Spleen (tissue), 7 donors: Measurements from ENCODE around the gene NRL.
"Not testable (repeated sequence)": the region's sequence is repeated elsewhere in the genome, so short reads cannot be mapped to it uniquely, and the experiment has no call there.

ENCODE experiments used
- POLR2AphosphoS5 ChIP-seq, 3 donors: sonication (generic); formaldehyde crosslinking; IDR thresholded peaks; one replicate each; pipeline ENCODE4 v1.5.1; 2017; ENCODE audit warnings: antibody characterized with exemption in 3 of 3
- TF ChIP-seq, protein P1 (sequence below), 11 experiments: fragments of 200-600 bp in 7 of 11; fragments of 450-650 bp in 4 of 11; sonication (generic) in 4 of 11; IDR thresholded peaks in 8 of 11; conservative IDR thresholded peaks in 3 of 11; 1 replicate in 7 of 11; 2 replicates in 4 of 11; pipeline versions ENCODE4 v1.4.0 to v1.8.0; 2016 to 2021; ENCODE audit warnings: antibody characterized with exemption in 11 of 11, inconsistent platforms in 4 of 11, mild to moderate bottlenecking in 1 of 11
- donor health status: DM: no; HTN: no; CAD: no; lungs with moderate emphysema.
- donor health status: DM: no; HTN: no; CAD: no.
- donor health status: DM: no; HTN: no; CAD: no.

- TF ChIP-seq, protein P1, sequence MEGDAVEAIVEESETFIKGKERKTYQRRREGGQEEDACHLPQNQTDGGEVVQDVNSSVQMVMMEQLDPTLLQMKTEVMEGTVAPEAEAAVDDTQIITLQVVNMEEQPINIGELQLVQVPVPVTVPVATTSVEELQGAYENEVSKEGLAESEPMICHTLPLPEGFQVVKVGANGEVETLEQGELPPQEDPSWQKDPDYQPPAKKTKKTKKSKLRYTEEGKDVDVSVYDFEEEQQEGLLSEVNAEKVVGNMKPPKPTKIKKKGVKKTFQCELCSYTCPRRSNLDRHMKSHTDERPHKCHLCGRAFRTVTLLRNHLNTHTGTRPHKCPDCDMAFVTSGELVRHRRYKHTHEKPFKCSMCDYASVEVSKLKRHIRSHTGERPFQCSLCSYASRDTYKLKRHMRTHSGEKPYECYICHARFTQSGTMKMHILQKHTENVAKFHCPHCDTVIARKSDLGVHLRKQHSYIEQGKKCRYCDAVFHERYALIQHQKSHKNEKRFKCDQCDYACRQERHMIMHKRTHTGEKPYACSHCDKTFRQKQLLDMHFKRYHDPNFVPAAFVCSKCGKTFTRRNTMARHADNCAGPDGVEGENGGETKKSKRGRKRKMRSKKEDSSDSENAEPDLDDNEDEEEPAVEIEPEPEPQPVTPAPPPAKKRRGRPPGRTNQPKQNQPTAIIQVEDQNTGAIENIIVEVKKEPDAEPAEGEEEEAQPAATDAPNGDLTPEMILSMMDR (IDR thresholded peaks at IDR 0.05 in 8 of 11, conservative IDR thresholded peaks at IDR 0.05 in 3 of 11) = not testable (repeated sequence)
- TF ChIP-seq POLR2AphosphoS5 (IDR thresholded peaks at IDR 0.05) = not testable (repeated sequence)
These were observed 83.4 kb downstream of the NRL start for GRCh38 chr14:24031331-24031730.
